IPS-18a (cell line): Measurements from ENCODE around the gene REPIN1.

Source experiments
- H3K27ac ChIP-seq: one replicate; pipeline ENCODE4 v1.5.1; 2013; ENCODE audit warnings: low read length
- H3K27me3 ChIP-seq: one replicate; pipeline ENCODE4 v1.6.1; 2013; ENCODE audit warnings: mild to moderate bottlenecking, low read length; ENCODE audit not compliant: control insufficient read depth, insufficient read depth
- H3K36me3 ChIP-seq: one replicate; pipeline ENCODE4 v1.6.1; 2013; ENCODE audit warnings: low read depth, low read length; ENCODE audit not compliant: control insufficient read depth
- H3K4me1 ChIP-seq: one replicate; pipeline ENCODE4 v1.6.1; 2013; ENCODE audit warnings: low read depth, low read length; ENCODE audit not compliant: control insufficient read depth
- H3K4me3 ChIP-seq: one replicate; pipeline ENCODE4 v1.5.1; 2013; ENCODE audit warnings: low read length
- H3K9ac ChIP-seq: one replicate; pipeline ENCODE4 v1.6.1; 2013; ENCODE audit warnings: mild to moderate bottlenecking, low read length, moderate library complexity
- H3K9me3 ChIP-seq: one replicate; pipeline ENCODE4 v1.6.1; 2013; ENCODE audit warnings: low read depth, low read length; ENCODE audit not compliant: control insufficient read depth

REPIN1 gene

GRCh38 chr7:150400008-150400787 is 31.6 kb downstream of the REPIN1 start:
- peaks cover 58% of the 10 kb centered on the region for H3K4me1 ChIP-seq
- H3K9ac ChIP-seq: peak overlapping the region; percentile 70
- peak overlapping the region; percentile 92 for H3K27ac ChIP-seq
- H3K27me3 ChIP-seq: no peaks in the 10 kb centered on the region
- H3K4me3 ChIP-seq: no peak overlapping the region
- H3K9me3 ChIP-seq: no peaks in the 10 kb centered on the region
- no peaks in the 10 kb centered on the region for H3K36me3 ChIP-seq

GRCh38 chr7:150400788-150401423 is 32.3 kb downstream of the REPIN1 start:
- Histone ChIP-seq H3K4me3 (no peak overlapping the region), H3K9ac (peak overlapping the region; percentile 70), H3K9me3 (no peaks in the 10 kb centered on the region), H3K36me3 (no peaks in the 10 kb centered on the region), H3K27ac (peak overlapping the region; percentile 92), H3K4me1 (peaks cover 58% of the 10 kb centered on the region), H3K27me3 (no peaks in the 10 kb centered on the region)

- no peaks in the 10 kb centered on the region for H3K36me3 ChIP-seq
Observed at GRCh38 chr7:150401424-150401790, 32.8 kb downstream of the REPIN1 start.

DNA sequence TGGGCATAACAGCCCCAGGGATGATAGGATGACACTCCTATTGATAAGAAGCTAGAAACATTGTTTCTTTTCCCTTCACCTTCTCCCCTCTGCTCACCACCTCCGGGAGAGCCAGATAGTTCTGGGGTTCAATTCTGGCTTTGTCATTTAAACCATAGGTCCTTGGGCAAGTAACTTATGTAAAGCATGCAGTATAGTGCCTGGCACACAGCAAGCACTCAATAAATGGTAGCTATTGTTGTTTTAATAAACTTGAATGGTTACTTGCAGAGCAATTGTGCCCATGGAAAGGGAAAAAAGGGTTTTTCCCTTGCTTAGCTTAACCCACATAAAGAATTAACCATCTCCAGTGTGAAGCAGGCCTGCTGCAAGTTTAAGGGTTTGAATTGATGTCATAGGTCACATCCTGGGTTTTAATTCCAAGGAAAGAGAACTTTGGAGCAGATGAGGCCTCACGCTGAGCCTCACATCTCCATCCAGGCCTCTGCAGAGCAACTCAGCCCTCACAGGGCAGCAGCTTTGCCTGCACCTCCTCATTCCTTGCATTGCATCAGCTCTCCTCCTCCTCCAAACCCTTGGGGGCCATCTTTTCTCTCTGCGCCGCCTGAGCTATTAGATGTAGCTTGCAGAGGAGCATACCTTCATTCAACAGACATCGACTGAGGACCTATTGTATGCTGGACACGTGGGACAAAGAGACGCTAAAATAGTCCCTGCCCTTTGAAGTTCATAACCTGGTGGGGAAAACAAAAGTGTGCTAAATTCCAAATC is 33.4 kb downstream of the REPIN1 start:
- H3K36me3 ChIP-seq: no peaks in the 10 kb centered on the region
- H3K27ac ChIP-seq: peak overlapping the region; percentile 92
- H3K4me1 ChIP-seq: peaks cover 69% of the 10 kb centered on the region
- H3K9me3 ChIP-seq: no peaks in the 10 kb centered on the region
- peak overlapping the region; percentile 76 for H3K9ac ChIP-seq
- H3K4me3 ChIP-seq: no peak overlapping the region
- no peaks in the 10 kb centered on the region for H3K27me3 ChIP-seq

More at GRCh38 chr7:150401424-150401790, 32.8 kb downstream of the REPIN1 start:
- Histone ChIP-seq H3K4me3 (no peak overlapping the region), H3K9me3 (no peaks in the 10 kb centered on the region), H3K9ac (peak overlapping the region; percentile 70), H3K4me1 (peaks cover 62% of the 10 kb centered on the region), H3K27me3 (no peaks in the 10 kb centered on the region), H3K27ac (peak overlapping the region; percentile 92)

DNA sequence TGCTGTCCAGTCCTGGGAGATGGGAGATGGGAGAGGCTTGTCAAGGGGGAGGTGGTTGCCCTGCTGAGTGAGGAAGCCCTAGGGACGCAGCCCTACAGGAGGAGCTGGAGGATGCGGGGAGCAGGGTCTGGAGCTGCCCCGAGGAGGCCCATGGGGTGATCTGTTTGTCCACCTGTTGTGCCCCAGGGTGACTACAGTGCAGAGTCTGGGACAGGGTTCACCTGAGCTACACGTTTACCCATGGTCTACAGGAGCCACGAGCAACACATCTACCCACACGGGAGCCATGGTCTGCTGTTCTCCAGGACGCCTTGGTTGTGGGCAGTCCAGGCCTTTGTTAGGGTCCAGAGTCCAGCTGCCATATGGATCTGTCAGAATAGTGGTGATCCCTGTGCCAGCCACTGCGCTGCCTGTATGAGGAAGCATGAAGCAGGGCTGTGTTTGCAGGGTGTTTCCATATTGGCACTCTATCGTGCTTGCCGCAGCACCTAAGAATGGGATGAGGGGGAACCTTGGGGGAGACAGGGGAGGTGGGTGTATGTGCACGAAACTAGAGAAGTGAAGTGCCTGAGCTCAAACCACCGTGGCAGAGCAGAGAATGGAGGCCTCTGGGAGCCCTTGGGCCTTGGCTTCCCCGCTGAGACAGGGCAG is 34.2 kb downstream of the REPIN1 start:
- Histone ChIP-seq H3K9ac (peak overlapping the region; percentile 76), H3K27me3 (no peaks in the 10 kb centered on the region), H3K9me3 (no peaks in the 10 kb centered on the region), H3K27ac (peak overlapping the region; percentile 92), H3K36me3 (no peaks in the 10 kb centered on the region), H3K4me3 (no peak overlapping the region), H3K4me1 (peaks cover 70% of the 10 kb centered on the region)

DNA sequence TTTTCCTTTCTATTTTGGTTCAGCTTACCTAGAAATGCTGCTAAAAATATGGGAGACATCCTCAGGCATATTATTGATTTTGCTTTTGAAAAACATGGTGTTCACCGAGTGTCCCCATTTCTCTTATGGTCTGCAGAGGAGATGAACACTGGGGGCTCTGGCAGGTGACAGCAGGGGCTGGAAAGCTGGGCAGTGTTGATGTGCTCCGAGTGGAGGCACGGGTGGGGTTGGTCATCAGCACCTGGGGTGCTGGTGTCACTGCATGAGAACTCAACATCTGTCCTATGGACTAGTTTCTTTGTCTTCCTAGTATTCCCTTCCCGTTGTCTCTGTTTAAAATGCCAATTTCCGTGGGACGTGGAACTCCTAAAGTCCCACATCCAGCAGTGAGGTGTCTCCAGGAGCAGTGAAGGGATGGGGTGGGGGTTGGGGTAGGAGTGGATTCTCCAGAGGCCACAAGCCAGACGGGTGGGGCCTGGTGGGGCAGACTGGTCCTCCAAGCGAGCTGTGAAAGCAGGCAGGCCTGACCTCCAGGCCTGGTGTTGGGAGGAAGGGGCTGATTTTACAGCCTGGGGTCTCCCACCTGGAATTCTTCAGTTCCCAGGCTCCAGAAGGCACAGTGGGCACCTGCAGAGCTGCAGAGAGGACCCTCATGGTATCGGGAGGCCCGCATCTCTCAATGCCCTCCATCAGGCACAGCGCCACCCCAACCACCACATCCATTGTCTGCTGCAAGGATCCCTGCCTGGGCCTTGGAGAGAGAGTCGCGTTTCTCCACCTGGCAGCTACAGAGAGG is 35.0 kb downstream of the REPIN1 start:
- H3K4me3 ChIP-seq: peak overlapping the region; percentile 73
- H3K9me3 ChIP-seq: no peaks in the 10 kb centered on the region
- H3K36me3 ChIP-seq: no peaks in the 10 kb centered on the region
- H3K4me1 ChIP-seq: peaks cover 70% of the 10 kb centered on the region
- no peaks in the 10 kb centered on the region for H3K27me3 ChIP-seq
- peak overlapping the region; percentile 92 for H3K27ac ChIP-seq
- H3K9ac ChIP-seq: peak overlapping the region; percentile 76

DNA sequence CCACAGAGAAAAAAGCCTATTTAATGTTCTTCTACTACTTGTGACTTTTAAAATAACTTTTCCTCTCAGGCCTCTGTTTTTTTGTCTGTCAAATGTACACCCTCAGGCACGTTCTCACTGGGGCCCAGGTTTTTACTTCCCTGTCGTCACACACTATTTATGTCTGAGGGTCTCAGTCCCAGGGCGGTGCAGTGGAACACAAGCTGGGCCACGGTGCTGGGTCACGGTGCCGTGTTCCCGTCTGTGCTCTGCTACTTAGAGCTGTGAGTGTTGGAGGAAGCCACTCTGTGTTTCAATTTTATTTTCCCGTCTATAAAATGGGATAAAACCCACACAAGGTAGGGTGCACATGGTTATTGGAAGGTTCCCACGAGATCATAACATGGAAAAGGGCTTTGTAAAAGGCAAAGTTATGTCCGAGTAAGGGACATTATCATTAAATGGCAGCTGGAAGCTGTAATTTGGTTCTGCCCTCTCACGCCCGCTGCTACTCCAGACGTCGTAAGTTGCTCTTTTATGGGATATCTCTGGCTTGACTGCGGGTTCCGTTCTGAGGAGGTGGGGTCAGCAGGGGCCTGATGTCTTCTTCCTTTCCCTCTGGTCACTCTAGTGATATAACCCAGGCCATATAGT is 35.7 kb downstream of the REPIN1 start:
- Histone ChIP-seq H3K27me3 (no peaks in the 10 kb centered on the region), H3K4me1 (peaks cover 66% of the 10 kb centered on the region), H3K36me3 (peaks cover 3% of the 10 kb centered on the region), H3K4me3 (peak overlapping the region; percentile 73), H3K27ac (peak overlapping the region; percentile 92), H3K9ac (peak overlapping the region; percentile 76), H3K9me3 (no peaks in the 10 kb centered on the region)

- Histone ChIP-seq H3K4me3 (peak overlapping the region; percentile 73), H3K36me3 (peaks cover 4% of the 10 kb centered on the region), H3K9me3 (no peaks in the 10 kb centered on the region), H3K27me3 (no peaks in the 10 kb centered on the region), H3K4me1 (peaks cover 59% of the 10 kb centered on the region), H3K27ac (peak overlapping the region; percentile 92), H3K9ac (peak overlapping the region; percentile 76)
Observed at GRCh38 chr7:150404805-150405583, 36.4 kb downstream of the REPIN1 start.

DNA sequence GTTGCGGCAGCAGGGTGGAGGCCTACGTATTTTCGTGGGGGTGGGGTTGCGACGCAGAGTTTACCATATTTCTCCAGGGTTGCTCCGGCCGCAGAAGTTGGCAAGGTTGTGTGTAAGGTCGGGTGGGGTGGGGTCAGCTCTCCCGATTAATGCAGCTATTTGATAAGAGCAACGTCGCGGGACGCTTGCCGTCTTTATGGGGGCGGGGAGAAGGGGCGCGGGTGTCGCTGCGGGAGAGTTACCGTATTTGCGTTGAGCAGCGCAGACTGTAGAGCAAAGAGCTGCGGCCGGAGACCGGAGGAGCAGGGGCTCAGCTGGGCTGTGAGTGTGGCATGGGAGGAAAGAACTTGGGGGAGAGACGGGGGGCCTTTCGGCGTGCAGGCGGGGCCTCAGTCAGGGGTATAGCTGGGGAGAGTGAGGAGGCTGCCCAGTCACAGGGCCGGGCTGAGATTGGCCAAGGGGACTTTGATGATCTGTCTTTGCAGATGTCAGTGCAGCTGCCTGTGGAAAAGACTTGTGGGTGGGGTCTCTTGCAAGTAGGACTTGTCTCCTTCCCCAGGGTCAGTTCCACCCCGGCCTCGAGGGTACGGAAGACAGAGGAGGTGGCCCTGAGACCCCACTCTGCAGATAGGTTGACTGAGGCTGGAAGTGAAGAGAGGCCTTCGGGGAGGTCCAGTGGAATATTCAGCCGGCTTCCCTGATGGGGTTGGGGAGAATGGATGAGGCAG is 37.1 kb downstream of the REPIN1 start:
- H3K4me3 ChIP-seq: peak overlapping the region; percentile 73
- H3K9ac ChIP-seq: peak overlapping the region; percentile 37
- H3K27ac ChIP-seq: no peak overlapping the region
- peaks cover 12% of the 10 kb centered on the region for H3K36me3 ChIP-seq
- H3K9me3 ChIP-seq: no peaks in the 10 kb centered on the region
- H3K27me3 ChIP-seq: no peaks in the 10 kb centered on the region
- H3K4me1 ChIP-seq: peaks cover 51% of the 10 kb centered on the region

GRCh38 chr7:150406312-150406566 is 37.6 kb downstream of the REPIN1 start:
- Histone ChIP-seq H3K9ac (no peak overlapping the region), H3K27ac (no peak overlapping the region), H3K4me1 (peaks cover 46% of the 10 kb centered on the region)

More at GRCh38 chr7:150406312-150406566, 37.6 kb downstream of the REPIN1 start:
- Histone ChIP-seq H3K27me3 (no peaks in the 10 kb centered on the region), H3K36me3 (peaks cover 12% of the 10 kb centered on the region), H3K9me3 (no peaks in the 10 kb centered on the region), H3K4me3 (peak overlapping the region; percentile 73)
